Mucosa of descending colon (tissue), 3 donors: Measurements from ENCODE around the gene SNRPE. TPM values are rescaled to one million over a fixed set of nuclear protein-coding genes. Genes with fewer than 3 reads are reported as not detected.

ENCODE experiments used
- ATAC-seq: fragments of 200-7000 bp; cut with Tn5 transposase; one replicate; pipeline ENCODE4 v1.9.1; 2020; ENCODE audit warnings: mild to moderate bottlenecking, moderate library complexity
- DNase-seq, 3 donors: peaks; one replicate each; pipeline ENCODE4 v3.0.0-alpha.2; 2020
- H3K36me3 ChIP-seq: fragments of 200-600 bp; one replicate; pipeline ENCODE4 v1.8.0; 2021; ENCODE audit warnings: low read depth, mild to moderate bottlenecking
- H3K4me1 ChIP-seq: fragments of 200-600 bp; one replicate; pipeline ENCODE4 v1.8.0; 2021; ENCODE audit warnings: low read depth, mild to moderate bottlenecking
- H3K4me3 ChIP-seq: fragments of 200-600 bp; one replicate; pipeline ENCODE4 v1.8.0; 2021; ENCODE audit warnings: mild to moderate bottlenecking
- H3K9me3 ChIP-seq: fragments of 200-600 bp; one replicate; pipeline ENCODE4 v1.8.0; 2021; ENCODE audit warnings: mild to moderate bottlenecking
- CTCF ChIP-seq: fragments of 200-600 bp; IDR thresholded peaks from one replicate; pipeline ENCODE4 v1.8.0; 2022; ENCODE audit warnings: antibody characterized with exemption, mild to moderate bottlenecking
- intact Hi-C, 2 donors: fragments of 100-400 bp; cut with DNase I in 1 of 2; cut with micrococcal nuclease in 1 of 2; formaldehyde crosslinking; loops; one replicate each; pipeline versions ENCODE4 v1.11.0 to v1.11.1; 2022; cut with DNase I, micrococcal nuclease
- total RNA-seq, 3 donors: library from RNA; stranded (reverse); fragmentation: NEBNext Ultra II Directional in 2 of 3; extraction: Animal tissue kit (Norgen Biotek cat#: 25700) in 2 of 3; gene quantifications; one replicate each; pipeline versions ENCODE4 v1.2.1 to v1.2.4, GENCODE V29; 2021 to 2023
- donor health status: DM: no; HTN: no; CAD: no; lungs with moderate emphysema.
- donor health status: DM: no; HTN: no; CAD: no.
- donor health status: DM: no; HTN: yes; CAD: no.

SNRPE gene
- total RNA-seq, 3 donors from 2014 or later = 53.2 to 91.1 (median 53.5) TPM

DNA sequence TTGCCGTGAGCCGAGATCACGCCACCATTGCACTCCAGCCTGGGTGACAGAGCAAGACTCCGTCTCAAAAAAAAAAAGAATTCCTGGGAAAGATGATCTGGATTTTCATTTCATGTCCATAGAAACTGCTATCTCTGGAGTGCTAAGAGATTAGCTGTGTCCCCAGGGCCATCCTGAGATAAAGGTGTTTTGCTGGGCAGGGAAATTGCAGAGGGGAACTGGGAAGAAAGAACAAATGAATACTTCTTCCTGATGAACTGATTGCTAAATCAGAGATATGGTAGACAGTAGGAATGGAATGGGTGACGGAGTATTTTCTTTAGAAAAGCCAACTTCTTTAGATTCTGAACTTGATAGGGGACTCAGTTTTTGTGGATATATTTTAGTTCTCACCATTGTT, 19.2 kb downstream of the SNRPE start:
- Histone ChIP-seq H3K9me3 (no peaks in the 10 kb centered on the region), H3K4me3 (no peak overlapping the region), H3K4me1 (no peaks in the 10 kb centered on the region), H3K36me3 (no peaks in the 10 kb centered on the region)
- ATAC-seq (no peak), DNase-seq (no peak)
- intact Hi-C loops = no loop called here
- TF ChIP-seq CTCF = no peak

DNA sequence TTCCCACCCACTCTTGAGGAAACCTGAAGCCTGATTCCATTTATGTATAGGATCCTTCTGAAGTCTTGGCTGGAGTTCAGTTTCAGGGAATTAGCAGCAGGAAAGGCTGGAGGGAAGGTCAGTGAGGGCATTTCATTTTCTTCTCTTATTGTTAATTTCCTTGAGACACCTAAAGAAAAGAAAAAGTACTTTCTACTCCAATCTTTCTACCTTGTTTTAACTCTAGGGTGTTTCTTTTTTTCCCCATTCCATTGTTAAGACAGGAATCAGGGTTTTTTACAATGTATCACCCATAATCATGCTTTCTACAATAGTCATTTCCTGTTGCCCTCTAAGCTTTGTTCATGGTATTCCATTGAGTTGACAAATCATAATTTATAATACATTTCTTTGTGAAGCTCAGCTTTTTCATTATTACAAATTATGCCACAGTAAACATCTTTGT, 27.4 kb downstream of the SNRPE start:
- intact Hi-C loops = no loop called here
- ATAC-seq (no peak), DNase-seq (no peak)
- H3K4me1 ChIP-seq = no peaks in the 10 kb centered on the region
- H3K4me3 ChIP-seq = no peak overlapping the region
- H3K9me3 ChIP-seq = no peaks in the 10 kb centered on the region
- no peaks in the 10 kb centered on the region for H3K36me3 ChIP-seq
- no peak for TF ChIP-seq CTCF

GRCh38 chr1:203891950-203892349, 30.6 kb downstream of the SNRPE start:
- TF ChIP-seq CTCF = no peak
- H3K4me3 ChIP-seq = no peak overlapping the region
- intact Hi-C loops = no loop called here
- H3K9me3 ChIP-seq = peaks cover 10% of the 10 kb centered on the region
- H3K36me3 ChIP-seq = no peaks in the 10 kb centered on the region
- no peaks in the 10 kb centered on the region for H3K4me1 ChIP-seq
- ATAC-seq (no peak), DNase-seq (no peak)

GRCh38 chr1:203898458-203899352, 37.3 kb downstream of the SNRPE start:
- no peaks in the 10 kb centered on the region for H3K36me3 ChIP-seq
- peaks cover 10% of the 10 kb centered on the region for H3K9me3 ChIP-seq
- ATAC-seq (peak; percentile 49), DNase-seq (peak in 1 of 3 donors; percentile 2)
- no peak for TF ChIP-seq CTCF
- H3K4me3 ChIP-seq = no peak overlapping the region
- intact Hi-C loops = no loop called here
- H3K4me1 ChIP-seq = peaks cover 7% of the 10 kb centered on the region

DNA sequence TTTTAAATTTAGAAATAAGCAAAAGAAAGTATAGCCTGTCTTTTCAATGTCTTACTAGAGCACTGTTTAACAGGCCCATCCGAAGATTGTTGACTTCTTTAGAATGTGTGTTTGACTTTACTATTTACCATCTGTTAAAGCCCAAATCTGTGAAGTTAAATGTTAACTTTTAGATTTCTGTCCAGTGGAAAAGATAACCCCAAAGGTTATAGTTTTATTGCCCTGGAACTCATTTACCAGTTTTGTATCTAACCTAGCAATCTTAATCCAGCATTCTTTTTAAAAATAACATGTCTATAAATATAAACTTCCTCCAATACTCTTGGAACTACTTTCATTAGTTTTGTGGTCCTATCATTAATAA, 37.9 kb downstream of the SNRPE start:
- Histone ChIP-seq H3K4me1 (peaks cover 7% of the 10 kb centered on the region), H3K9me3 (peaks cover 6% of the 10 kb centered on the region), H3K36me3 (no peaks in the 10 kb centered on the region), H3K4me3 (no peak overlapping the region)
- peak; percentile 88 for ATAC-seq
- intact Hi-C loops = no loop called here
- no peak for TF ChIP-seq CTCF
- DNase-seq = no peak
